ENCODE data around the gene FAM20C. TPM values are rescaled to one million over a fixed set of nuclear protein-coding genes. Genes with fewer than 3 reads are reported as not detected.
A peak's percentile ranks its signal among the peaks of the same experiment; 100 is the strongest.

Gene FAM20C
- total RNA-seq, 1 donor from 2014 or later, result 0.11 TPM

DNA sequence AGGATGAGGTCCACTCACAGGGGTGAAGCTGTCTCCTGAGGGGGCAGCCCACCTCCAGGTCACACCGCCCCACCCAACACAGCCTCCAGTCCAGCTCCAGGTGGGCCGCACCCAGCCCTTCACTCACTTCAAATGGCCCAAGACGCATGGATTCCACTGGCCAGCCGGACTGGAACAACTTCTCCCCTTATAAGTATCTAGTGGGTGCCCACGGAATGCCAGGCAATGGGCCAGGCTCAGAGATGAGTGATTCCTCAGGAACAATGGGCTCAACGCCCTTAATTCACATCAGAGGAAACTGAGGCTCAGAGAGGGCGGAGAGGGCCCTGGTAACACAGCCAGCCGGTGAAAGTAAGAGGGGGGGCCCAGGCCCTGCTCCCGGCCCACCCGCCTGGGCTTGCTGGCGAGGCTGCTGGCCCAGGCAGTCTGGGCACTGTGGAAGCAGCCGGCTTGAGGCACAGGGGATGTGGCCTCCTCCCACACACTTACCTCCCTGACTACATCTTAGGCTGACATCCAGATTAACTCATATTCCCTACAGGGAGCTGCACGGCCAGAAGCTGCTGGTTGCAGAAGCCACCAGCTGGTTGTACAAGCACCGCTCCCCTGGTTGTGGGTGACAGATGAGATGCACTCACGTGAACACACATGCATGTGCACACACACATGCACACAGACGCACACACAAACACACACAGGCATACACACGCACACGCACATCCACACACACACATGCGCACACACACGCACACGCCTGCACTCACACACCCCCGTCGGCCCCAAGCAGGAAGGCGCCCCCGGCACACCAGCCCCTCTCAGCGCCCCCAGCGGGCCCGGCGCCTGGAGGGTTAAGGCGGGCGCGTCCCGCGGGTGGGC, 1.0 kb upstream of the FAM20C start:
- H3K4me1 Mint-ChIP-seq, result peaks cover 5% of the 10 kb centered on the region
- ATAC-seq (ENCODE audit: low read depth), result no peak
- no peaks in the 10 kb centered on the region for H3K36me3 Mint-ChIP-seq (ENCODE audit: low read depth)
- POLR2A ChIA-PET, result interaction anchor here (1.4 kb wide), 1 partner anchor 42 kb away, joined by 7 read pairs; no protein-coding TSS in a partner anchor
- H3K9me3 Mint-ChIP-seq, result no peaks in the 10 kb centered on the region
- peaks cover 45% of the 10 kb centered on the region for H3K27me3 Mint-ChIP-seq
- peak overlapping the region; percentile 75 for H3K4me3 Mint-ChIP-seq
- CTCF ChIA-PET, result no interaction called here
- intact Hi-C loops (cut with micrococcal nuclease), result no loop called here
- TF ChIP-seq, protein P1, sequence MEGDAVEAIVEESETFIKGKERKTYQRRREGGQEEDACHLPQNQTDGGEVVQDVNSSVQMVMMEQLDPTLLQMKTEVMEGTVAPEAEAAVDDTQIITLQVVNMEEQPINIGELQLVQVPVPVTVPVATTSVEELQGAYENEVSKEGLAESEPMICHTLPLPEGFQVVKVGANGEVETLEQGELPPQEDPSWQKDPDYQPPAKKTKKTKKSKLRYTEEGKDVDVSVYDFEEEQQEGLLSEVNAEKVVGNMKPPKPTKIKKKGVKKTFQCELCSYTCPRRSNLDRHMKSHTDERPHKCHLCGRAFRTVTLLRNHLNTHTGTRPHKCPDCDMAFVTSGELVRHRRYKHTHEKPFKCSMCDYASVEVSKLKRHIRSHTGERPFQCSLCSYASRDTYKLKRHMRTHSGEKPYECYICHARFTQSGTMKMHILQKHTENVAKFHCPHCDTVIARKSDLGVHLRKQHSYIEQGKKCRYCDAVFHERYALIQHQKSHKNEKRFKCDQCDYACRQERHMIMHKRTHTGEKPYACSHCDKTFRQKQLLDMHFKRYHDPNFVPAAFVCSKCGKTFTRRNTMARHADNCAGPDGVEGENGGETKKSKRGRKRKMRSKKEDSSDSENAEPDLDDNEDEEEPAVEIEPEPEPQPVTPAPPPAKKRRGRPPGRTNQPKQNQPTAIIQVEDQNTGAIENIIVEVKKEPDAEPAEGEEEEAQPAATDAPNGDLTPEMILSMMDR (IDR thresholded peaks at IDR 0.05), result no peak
- H3K27ac Mint-ChIP-seq, result no peak overlapping the region
- DNase-seq, result no peak

DNA sequence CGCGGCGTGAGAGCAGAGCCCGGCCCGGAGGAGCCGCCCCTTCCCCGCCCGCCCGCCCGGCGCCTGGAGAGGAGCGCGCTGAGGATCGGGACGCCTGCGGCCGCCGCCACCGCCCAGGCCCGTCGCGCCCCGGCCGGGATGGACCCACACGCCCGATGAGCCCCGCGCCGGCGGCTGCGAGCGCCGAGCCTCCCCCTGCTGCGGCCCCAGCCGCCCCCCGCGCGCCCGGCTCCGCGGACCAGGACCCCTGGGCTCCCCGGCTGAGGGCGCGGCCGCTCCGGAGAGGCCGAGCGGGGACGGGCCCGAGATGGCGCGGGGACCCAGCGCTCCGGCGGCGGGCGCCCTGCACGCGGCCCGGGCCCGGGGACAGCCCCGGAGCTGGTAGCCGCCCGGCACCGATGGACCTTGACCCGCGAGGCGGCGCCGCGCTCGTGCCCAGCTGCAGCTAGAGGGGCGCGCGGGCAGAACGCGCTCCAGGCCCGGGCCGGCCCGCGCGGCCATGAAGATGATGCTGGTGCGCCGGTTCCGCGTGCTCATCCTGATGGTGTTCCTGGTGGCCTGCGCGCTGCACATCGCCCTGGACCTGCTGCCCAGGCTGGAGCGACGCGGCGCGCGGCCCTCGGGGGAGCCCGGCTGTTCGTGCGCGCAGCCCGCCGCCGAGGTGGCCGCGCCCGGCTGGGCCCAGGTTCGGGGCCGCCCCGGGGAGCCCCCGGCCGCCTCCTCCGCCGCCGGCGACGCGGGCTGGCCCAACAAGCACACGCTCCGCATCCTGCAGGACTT, 520 bp downstream of the FAM20C start:
- TF ChIP-seq, protein P1 (IDR thresholded peaks at IDR 0.05), result no peak
- Mint-ChIP-seq H3K27me3 (peaks cover 48% of the 10 kb centered on the region), H3K4me3 (no peak overlapping the region), H3K9me3 (no peaks in the 10 kb centered on the region), H3K27ac (no peak overlapping the region), H3K4me1 (peaks cover 5% of the 10 kb centered on the region), H3K36me3 (ENCODE audit: low read depth) (no peaks in the 10 kb centered on the region)
- ATAC-seq (ENCODE audit: low read depth), result no peak
- DNase-seq, result no peak
- CTCF ChIA-PET, result no interaction called here
- POLR2A ChIA-PET, result interaction anchor here (1.4 kb wide), 1 partner anchor 43 kb away, joined by 7 read pairs; no protein-coding TSS in a partner anchor
- intact Hi-C loops (cut with micrococcal nuclease), result no loop called here

DNA sequence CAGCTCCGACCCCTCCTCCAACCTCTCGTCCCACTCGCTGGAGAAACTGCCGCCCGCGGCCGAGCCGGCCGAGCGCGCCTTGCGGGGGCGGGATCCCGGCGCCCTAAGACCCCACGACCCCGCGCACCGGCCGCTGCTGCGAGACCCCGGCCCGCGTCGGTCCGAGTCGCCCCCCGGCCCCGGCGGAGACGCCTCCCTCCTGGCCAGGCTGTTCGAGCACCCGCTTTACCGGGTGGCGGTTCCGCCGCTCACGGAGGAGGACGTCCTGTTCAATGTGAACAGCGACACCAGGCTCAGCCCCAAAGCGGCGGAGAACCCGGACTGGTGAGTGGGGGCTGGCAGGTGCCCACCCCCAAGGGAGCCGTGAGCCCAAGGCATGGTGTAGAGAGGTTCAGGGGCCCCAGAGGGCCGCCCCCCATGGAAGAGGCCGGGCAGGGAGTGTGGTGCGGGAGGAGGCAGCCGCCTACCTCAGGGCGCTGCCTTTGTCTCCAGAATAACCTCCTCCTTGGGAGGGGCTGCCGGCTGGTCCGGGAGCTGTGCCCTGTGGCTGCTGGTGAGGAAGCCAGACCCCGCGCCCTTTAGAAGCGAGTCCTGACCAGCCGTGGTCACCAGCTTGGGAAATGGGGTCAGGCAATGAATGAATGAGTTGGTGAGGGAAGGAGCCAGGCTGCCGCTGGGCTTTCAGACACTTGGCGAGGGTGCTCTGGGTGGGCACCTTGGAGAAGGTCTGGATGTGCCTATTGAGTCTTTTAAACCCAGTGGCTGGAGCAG, 1.3 kb downstream of the FAM20C start:
- H3K4me3 Mint-ChIP-seq, result no peak overlapping the region
- H3K9me3 Mint-ChIP-seq, result no peaks in the 10 kb centered on the region
- ATAC-seq (ENCODE audit: low read depth), result no peak
- H3K36me3 Mint-ChIP-seq (ENCODE audit: low read depth), result no peaks in the 10 kb centered on the region
- ChIA-PET POLR2A (no interaction called here), CTCF (no interaction called here)
- no peak overlapping the region for H3K27ac Mint-ChIP-seq
- DNase-seq, result no peak
- peaks cover 49% of the 10 kb centered on the region for H3K27me3 Mint-ChIP-seq
- intact Hi-C loops (cut with micrococcal nuclease), result no loop called here
- TF ChIP-seq, protein P1 (IDR thresholded peaks at IDR 0.05), result no peak
- H3K4me1 Mint-ChIP-seq, result peaks cover 5% of the 10 kb centered on the region

DNA sequence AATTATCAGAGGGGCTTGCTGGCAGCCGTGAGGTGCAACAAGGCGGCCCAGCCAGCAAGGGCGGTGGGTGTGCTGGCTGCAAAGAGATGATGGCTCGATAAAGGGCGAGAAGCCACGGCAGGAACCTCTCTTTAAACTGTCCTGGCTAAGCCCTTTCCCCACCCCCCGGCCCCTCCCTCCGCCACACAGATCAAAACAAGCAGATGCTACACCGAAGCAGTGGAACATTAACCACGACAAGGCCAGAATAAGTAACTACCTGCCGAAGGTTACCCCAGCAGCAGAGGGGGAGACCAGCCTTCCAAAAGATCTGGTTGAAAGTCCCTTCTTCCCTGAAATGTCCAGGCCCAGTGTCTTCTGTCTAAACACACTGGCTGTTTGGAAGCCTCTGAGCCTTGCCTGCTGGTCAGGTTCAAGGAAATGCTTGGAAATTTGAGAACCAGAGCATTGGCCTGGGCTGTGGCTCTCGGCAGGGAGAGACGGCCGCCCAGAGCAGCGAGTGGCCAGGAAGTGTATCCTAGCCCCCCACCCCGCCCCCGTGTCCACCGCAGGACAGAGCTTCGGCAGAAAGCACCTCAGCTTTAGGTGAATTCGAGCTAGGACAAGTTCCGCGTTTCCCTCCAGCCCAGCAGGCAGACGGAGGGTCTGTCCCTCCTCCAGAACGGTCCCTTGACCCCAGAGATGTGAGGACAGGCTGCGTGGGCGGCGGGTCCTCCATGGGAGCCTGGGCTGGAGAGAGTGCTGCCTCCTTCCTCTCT, 2.1 kb downstream of the FAM20C start:
- TF ChIP-seq, protein P1 (IDR thresholded peaks at IDR 0.05), result no peak
- POLR2A ChIA-PET, result no interaction called here
- intact Hi-C loops (cut with micrococcal nuclease), result no loop called here
- Mint-ChIP-seq H3K9me3 (no peaks in the 10 kb centered on the region), H3K4me1 (peaks cover 5% of the 10 kb centered on the region), H3K4me3 (no peak overlapping the region), H3K27ac (no peak overlapping the region), H3K27me3 (peaks cover 44% of the 10 kb centered on the region), H3K36me3 (ENCODE audit: low read depth) (no peaks in the 10 kb centered on the region)
- DNase-seq (no peak), ATAC-seq (ENCODE audit: low read depth) (no peak)
- CTCF ChIA-PET, result no interaction called here
